ENCODE data around the gene SEMA5A.

GRCh38 chr5:9455826-9456434 lies 89.9 kb downstream of the SEMA5A start:
- no peak for TF ChIP-seq EP300 (IDR thresholded peaks at IDR 0.05)
- TF ChIP-seq POLR2AphosphoS5 (IDR thresholded peaks at IDR 0.05), result no peak
